DND-41 (cell line): ENCODE results near the gene CNIH1.
A peak's percentile ranks its signal among the peaks of the same experiment; 100 is the strongest.
"Not testable (repeated sequence)": the region's sequence is repeated elsewhere in the genome, so short reads cannot be mapped to it uniquely, and the experiment has no call there.

Source experiments
- ATAC-seq: fragments of 200-7000 bp; cut with Tn5 transposase; 3 replicates; pipeline ENCODE4 v1.9.1; 2021; ENCODE audit warnings: low read depth; ENCODE audit not compliant: insufficient read depth
- DNase-seq: peaks from one replicate; pipeline ENCODE4 v3.0.0-alpha.2; 2020
- H2AFZ ChIP-seq: 2 replicates; pipeline ENCODE4 v1.6.0; 2012; ENCODE audit warnings: low read depth, low read length
- H3K27ac ChIP-seq: 2 replicates; pipeline ENCODE4 v1.5.1; 2012; ENCODE audit warnings: low read length, inconsistent platforms
- H3K27me3 ChIP-seq: fragments of 200-600 bp; sonication (generic); 2 replicates; pipeline ENCODE4 v1.6.0; 2012; ENCODE audit warnings: low read length, mild to moderate bottlenecking, inconsistent platforms; ENCODE audit not compliant: insufficient read depth, poor library complexity
- H3K36me3 ChIP-seq: 2 replicates; pipeline ENCODE4 v1.5.1; 2012; ENCODE audit warnings: low read length, inconsistent platforms; ENCODE audit not compliant: insufficient read depth
- H3K4me1 ChIP-seq: 2 replicates; pipeline ENCODE4 v1.5.1; 2012; ENCODE audit warnings: mild to moderate bottlenecking, low read length; ENCODE audit not compliant: insufficient read depth
- H3K4me2 ChIP-seq: 2 replicates; pipeline ENCODE4 v1.6.0; 2012; ENCODE audit warnings: mild to moderate bottlenecking, moderate library complexity, low read length, inconsistent platforms; ENCODE audit not compliant: insufficient read depth
- H3K4me3 ChIP-seq, 2 experiments: fragments of 200-600 bp in 1 of 2; shearing (Covaris generic) in 1 of 2; 2 replicates each; pipeline ENCODE4 v1.5.1; 2012 to 2016; ENCODE audit warnings: inconsistent platforms in 2 of 2, low read length in 2 of 2, mild to moderate bottlenecking in 2 of 2, low read depth in 1 of 2, moderate library complexity in 1 of 2
- H3K79me2 ChIP-seq: 2 replicates; pipeline ENCODE4 v1.6.0; 2012; ENCODE audit warnings: low read length, inconsistent platforms; ENCODE audit not compliant: insufficient read depth
- H3K9ac ChIP-seq: 2 replicates; pipeline ENCODE4 v1.6.0; 2012; ENCODE audit warnings: low read depth, mild to moderate bottlenecking, inconsistent platforms, low read length, moderate library complexity
- H3K9me3 ChIP-seq: 2 replicates; pipeline ENCODE4 v1.5.1; 2012; ENCODE audit warnings: low read length, moderate library complexity, mild to moderate bottlenecking, inconsistent platforms; ENCODE audit not compliant: insufficient read depth, severe bottlenecking
- H4K20me1 ChIP-seq: 2 replicates; pipeline ENCODE4 v1.6.0; 2012; ENCODE audit warnings: low read length; ENCODE audit not compliant: insufficient read depth
- CTCF ChIP-seq: IDR thresholded peaks from 2 replicates; pipeline ENCODE4 v1.5.1; 2012; ENCODE audit warnings: borderline replicate concordance, low read length, moderate library complexity, mild to moderate bottlenecking; ENCODE audit not compliant: poor library complexity, severe bottlenecking; ENCODE audit errors: extremely low read depth
- EZH2 ChIP-seq: IDR thresholded peaks from 3 replicates; pipeline ENCODE4 v1.6.1; 2012; ENCODE audit warnings: borderline replicate concordance, low read depth, mild to moderate bottlenecking, moderate library complexity, low read length, inconsistent platforms; ENCODE audit not compliant: severe bottlenecking

Gene CNIH1

DNA sequence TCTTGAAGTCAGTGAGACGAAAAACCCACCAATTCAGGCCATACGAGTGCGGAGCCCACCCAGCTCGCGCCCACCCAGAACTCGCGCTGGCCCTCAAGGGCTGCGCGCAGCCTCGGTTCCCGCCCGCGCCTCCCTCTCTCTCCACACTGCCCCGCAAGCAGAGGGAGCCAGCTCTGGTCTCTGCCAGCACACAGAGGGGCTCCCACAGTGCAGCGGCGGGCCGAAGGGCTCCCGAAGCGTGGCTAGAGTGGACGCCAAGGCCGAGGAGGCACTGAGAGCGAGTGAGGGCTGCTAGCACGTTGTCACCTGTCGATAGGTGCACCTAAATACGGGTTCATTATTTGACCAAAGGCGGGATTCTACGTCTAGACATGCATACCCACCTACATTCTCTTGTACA is 46.6 kb downstream of the CNIH1 start:
- Histone ChIP-seq H3K4me3 (no peak overlapping the region), H4K20me1 (peaks cover 8% of the 10 kb centered on the region), H3K79me2 (peaks cover 28% of the 10 kb centered on the region), H2AFZ (no peak overlapping the region), H3K4me1 (peaks cover 29% of the 10 kb centered on the region), H3K27me3 (no peaks in the 10 kb centered on the region), H3K9me3 (no peaks in the 10 kb centered on the region), H3K4me2 (no peak overlapping the region), H3K36me3 (peaks cover 14% of the 10 kb centered on the region), H3K27ac (no peak overlapping the region), H3K9ac (no peak overlapping the region)
- no peak for ATAC-seq
- no peak for TF ChIP-seq CTCF
- no peak for TF ChIP-seq EZH2
- no peak for DNase-seq

DNA sequence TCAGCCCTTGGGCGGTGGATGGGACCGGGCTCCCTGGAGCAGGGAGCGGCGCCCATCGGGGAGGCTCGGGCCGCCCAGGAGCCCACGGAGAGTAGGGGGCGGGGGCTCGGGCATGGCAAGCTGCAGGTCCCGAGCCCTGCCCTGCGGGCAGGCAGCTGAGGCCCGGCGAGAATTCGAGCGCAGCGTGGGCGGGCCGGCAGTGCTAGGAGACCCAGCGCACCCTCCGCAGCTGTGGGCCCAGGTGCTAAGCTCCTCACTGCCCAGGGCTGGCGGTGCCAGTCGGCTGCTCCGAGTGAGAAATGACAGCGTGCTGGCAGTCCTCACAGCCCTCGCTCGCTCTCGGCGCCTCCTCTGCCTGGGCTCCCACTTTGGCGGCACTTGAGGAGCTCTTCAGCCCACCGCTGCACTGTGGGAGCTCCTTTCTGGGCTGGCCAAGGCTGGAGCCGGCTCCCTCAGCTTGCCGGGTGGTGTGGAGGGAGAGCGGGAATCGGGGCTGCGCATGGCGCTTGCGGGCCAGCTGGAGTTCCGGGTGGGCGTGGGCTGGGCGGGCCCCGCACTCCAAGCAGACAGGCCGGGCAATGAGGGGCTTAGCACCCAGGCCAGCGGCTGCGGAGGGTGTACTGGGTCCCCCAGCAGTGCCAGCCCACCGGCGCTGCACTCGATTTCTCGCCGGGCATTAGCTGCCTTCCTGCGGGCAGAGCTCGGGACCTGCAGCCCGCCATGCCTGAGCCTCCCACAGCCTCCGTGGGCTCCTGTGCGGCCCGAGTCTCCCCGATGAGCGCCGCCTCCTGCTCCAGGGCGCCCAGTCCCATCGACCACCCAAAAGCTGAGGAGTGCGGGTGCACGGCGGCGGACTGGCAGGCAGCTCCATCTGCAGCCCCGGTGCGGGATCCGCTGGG is 47.9 kb downstream of the CNIH1 start:
- H3K4me3 ChIP-seq, H3K9me3 ChIP-seq, DNase-seq, ATAC-seq, H3K9ac ChIP-seq, H3K4me2 ChIP-seq, H3K36me3 ChIP-seq, H3K27me3 ChIP-seq, H4K20me1 ChIP-seq, H3K27ac ChIP-seq, H2AFZ ChIP-seq: not testable (repeated sequence)
- Histone ChIP-seq H3K79me2 (peaks cover 14% of the 10 kb centered on the region), H3K4me1 (peaks cover 16% of the 10 kb centered on the region)

DNA sequence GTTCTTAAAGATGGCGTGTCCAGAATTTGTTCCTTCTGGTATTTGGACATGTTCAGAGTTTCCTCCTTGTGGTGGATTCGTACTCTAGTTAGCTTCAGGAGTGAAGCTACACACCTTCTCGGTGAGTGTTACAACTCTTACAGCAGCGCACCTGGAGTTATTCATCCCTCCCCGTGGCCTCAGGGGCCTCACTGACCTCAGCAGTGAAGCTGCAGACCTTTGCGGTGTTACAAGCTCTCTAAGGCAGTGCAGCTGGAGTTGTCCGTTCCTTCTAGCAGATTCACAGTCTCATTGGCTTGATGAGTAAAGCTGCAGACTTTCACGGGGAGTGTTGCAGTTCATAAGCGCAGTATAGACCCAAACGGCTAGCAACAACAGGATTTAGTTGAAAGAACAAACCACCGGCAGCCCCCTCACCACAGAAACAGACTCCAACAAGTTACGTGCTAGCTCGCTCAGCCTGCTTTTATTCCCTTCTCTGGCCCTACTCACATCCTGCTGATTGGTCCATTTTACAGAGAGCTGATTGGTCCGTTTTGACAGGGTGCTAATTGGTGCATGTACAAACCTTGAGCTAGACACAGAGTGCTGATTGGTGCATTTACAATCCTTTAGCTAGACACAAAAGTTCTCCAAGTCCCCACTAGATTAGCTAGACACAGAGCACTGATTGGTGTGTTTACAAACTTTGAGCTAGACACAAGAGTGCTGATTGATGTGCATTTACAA is 48.9 kb downstream of the CNIH1 start:
- peaks cover 6% of the 10 kb centered on the region for H3K4me1 ChIP-seq
- no peaks in the 10 kb centered on the region for H3K9me3 ChIP-seq
- H4K20me1 ChIP-seq, result peaks cover 2% of the 10 kb centered on the region; the same call in 1 of the 2 replicates
- no peak overlapping the region for H3K4me3 ChIP-seq
- H3K9ac ChIP-seq, result no peak overlapping the region
- 0 out of 2 replicates have a peak overlapping the region, but pooled peaks have one; percentile 8 for H2AFZ ChIP-seq
- peaks cover 5% of the 10 kb centered on the region; the same call in 1 of the 2 replicates for H3K36me3 ChIP-seq
- DNase-seq (no peak), ATAC-seq (no peak)
- peaks cover 5% of the 10 kb centered on the region for H3K79me2 ChIP-seq
- H3K27ac ChIP-seq, result no peak overlapping the region
- no peak for TF ChIP-seq CTCF
- TF ChIP-seq EZH2, result no peak
- no peaks in the 10 kb centered on the region for H3K27me3 ChIP-seq
- H3K4me2 ChIP-seq, result no peak overlapping the region

DNA sequence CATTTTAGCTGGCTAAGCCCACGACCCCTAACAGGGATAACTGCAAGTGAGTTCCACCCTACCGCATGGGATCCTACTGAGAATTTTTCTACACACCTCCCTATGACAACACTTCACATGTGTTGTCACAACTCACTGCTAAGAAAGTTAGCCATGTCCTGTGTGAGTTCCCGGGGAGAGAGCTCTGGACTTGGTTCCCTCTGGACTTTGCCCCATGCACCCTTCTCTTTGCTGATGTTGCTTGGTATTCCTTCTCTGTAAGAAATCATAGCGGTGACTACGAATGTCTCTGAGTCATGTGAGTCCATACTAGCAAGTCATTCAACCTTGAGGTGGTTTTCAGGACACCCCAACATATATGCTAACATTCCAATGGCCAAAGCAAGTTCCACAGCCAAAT is 53.8 kb downstream of the CNIH1 start:
- Histone ChIP-seq H3K79me2 (no peaks in the 10 kb centered on the region), H3K4me3 (no peak overlapping the region), H3K4me2 (no peak overlapping the region), H3K4me1 (no peaks in the 10 kb centered on the region), H2AFZ (no peak overlapping the region), H3K9me3 (no peaks in the 10 kb centered on the region), H3K27me3 (no peaks in the 10 kb centered on the region), H3K9ac (no peak overlapping the region), H3K27ac (no peak overlapping the region), H4K20me1 (no peaks in the 10 kb centered on the region), H3K36me3 (no peaks in the 10 kb centered on the region)
- TF ChIP-seq EZH2 (no peak), CTCF (no peak)
- DNase-seq, result no peak
- ATAC-seq, result no peak
